OCI-LY7 (cell line): ENCODE measurements around the gene DBI. TPM values are rescaled to one million over a fixed set of nuclear protein-coding genes. Genes with fewer than 3 reads are reported as not detected.
A peak's percentile ranks its signal among the peaks of the same experiment; 100 is the strongest.

Source experiments
- BruUV-seq: library from RNA; stranded (reverse); fragments of 400-500 nt; replicated peaks from 2 replicates; lab custom pipeline; 2021; lab: Mats Ljungman, UMichigan
- CTCF ChIA-PET: fragments of 300-600 bp; sonication (Branson Sonifier 250); formaldehyde crosslinking; loops from one replicate; lab custom pipeline; 2022; ENCODE audit warnings: antibody characterized with exemption; ENCODE audit not compliant: unreplicated experiment; lab: Charles Lee
- POLR2A ChIA-PET: fragments of 300-600 bp; sonication (Branson Sonifier 250); formaldehyde crosslinking; loops from one replicate; lab custom pipeline; 2022; ENCODE audit warnings: antibody characterized with exemption; lab: Charles Lee
- DNase-seq: peaks from one replicate; pipeline ENCODE4 v3.0.0-alpha.2; 2015; ENCODE audit warnings: low spot score
- H2AFZ ChIP-seq: fragments of 200-600 bp; sonication (generic), shearing (Covaris generic); 2 replicates; pipeline ENCODE4 v1.6.1; 2014; ENCODE audit warnings: mild to moderate bottlenecking, antibody characterized with exemption, low read length, moderate library complexity
- H3K27ac ChIP-seq: fragments of 200-600 bp; sonication (generic); 2 replicates; pipeline ENCODE4 v1.5.1; 2014; ENCODE audit warnings: mixed run types, low read depth, mild to moderate bottlenecking, moderate library complexity, low read length, inconsistent platforms; ENCODE audit not compliant: poor library complexity, severe bottlenecking
- H3K36me3 ChIP-seq: fragments of 200-600 bp; sonication (generic); 2 replicates; pipeline ENCODE4 v1.6.1; 2014; ENCODE audit warnings: mild to moderate bottlenecking, antibody characterized with exemption, low read length, moderate library complexity, mixed read lengths; ENCODE audit not compliant: insufficient read depth
- H3K4me1 ChIP-seq: fragments of 200-600 bp; sonication (generic); 2 replicates; pipeline ENCODE4 v1.5.1; 2014; ENCODE audit warnings: mild to moderate bottlenecking, low read length; ENCODE audit not compliant: insufficient read depth, poor library complexity, severe bottlenecking
- H3K4me2 ChIP-seq: fragments of 200-600 bp; sonication (generic); 2 replicates; pipeline ENCODE4 v1.6.1; 2014; ENCODE audit warnings: mild to moderate bottlenecking, low read length
- H3K4me3 ChIP-seq: fragments of 200-600 bp; sonication (generic); 2 replicates; pipeline ENCODE4 v1.5.1; 2014; ENCODE audit warnings: mild to moderate bottlenecking, low read depth, low read length; ENCODE audit not compliant: poor library complexity, severe bottlenecking
- H3K79me2 ChIP-seq: fragments of 200-600 bp; sonication (generic); 2 replicates; pipeline ENCODE4 v1.6.1; 2016; ENCODE audit warnings: low read depth, mild to moderate bottlenecking, low read length, moderate library complexity, mixed read lengths; ENCODE audit not compliant: insufficient read depth
- H3K9me2 ChIP-seq: fragments of 200-600 bp; sonication (generic); 2 replicates; pipeline ENCODE4 v1.6.1; 2016; ENCODE audit warnings: mild to moderate bottlenecking, low read length, mixed read lengths; ENCODE audit not compliant: insufficient read depth
- H3K9me3 ChIP-seq: fragments of 200-600 bp; sonication (generic); 2 replicates; pipeline ENCODE4 v1.6.1; 2014; ENCODE audit warnings: mild to moderate bottlenecking, mixed run types, low read length, mixed read lengths
- H4K20me1 ChIP-seq: fragments of 200-600 bp; sonication (generic); 2 replicates; pipeline ENCODE4 v1.6.1; 2014; ENCODE audit warnings: mild to moderate bottlenecking, antibody characterized with exemption, low read length, moderate library complexity, mixed read lengths; ENCODE audit not compliant: insufficient read depth
- CTCF ChIP-seq: fragments of 200-600 bp; sonication (generic); conservative IDR thresholded peaks from 2 replicates; pipeline ENCODE4 v1.5.1; 2014; ENCODE audit warnings: mild to moderate bottlenecking, antibody characterized with exemption, low read length, moderate library complexity, mixed read lengths
- EZH2phosphoT487 ChIP-seq: fragments of 200-600 bp; sonication (generic); IDR thresholded peaks from 2 replicates; pipeline ENCODE4 v1.6.1; 2018; ENCODE audit warnings: low read depth, borderline replicate concordance, mild to moderate bottlenecking, mixed run types, antibody characterized with exemption, low read length, moderate library complexity, mixed read lengths
- intact Hi-C: fragments of 100-400 bp; cut with micrococcal nuclease; formaldehyde crosslinking; loops from one replicate; pipeline ENCODE4 v1.10.0; 2022; ENCODE audit not compliant: unreplicated experiment
- total RNA-seq, 2 experiments: library from RNA; depleted of rRNA in 1 of 2; stranded (reverse); fragments of >200 nt in 1 of 2; shearing (Covaris generic) in 1 of 2; gene quantifications; 2 replicates each; pipeline ENCODE4 v1.2.3, GENCODE V29; 2014 to 2022

Gene DBI
- total RNA-seq, 2 experiments from 2014 or later, result 293 to 309 TPM

GRCh38 chr2:119352357-119352756 lies 14.4 kb upstream of the DBI start:
- CTCF ChIA-PET, result interaction anchor here (1.2 to 3.3 kb wide), 3 partner anchors 12 to 40 kb away, joined by 4 to 20 read pairs (median 4); no protein-coding TSS in a partner anchor
- intact Hi-C loops, result loop anchor here (1.0 kb wide), 1 partner anchor 39 kb away; no protein-coding TSS in a partner anchor

GRCh38 chr2:119354860-119355259 lies 11.9 kb upstream of the DBI start:
- DNase-seq, result no peak
- Histone ChIP-seq H3K9me2 (no peaks in the 10 kb centered on the region), H3K27ac (no peak overlapping the region), H3K4me3 (no peak overlapping the region), H3K4me2 (0 out of 2 replicates have a peak overlapping the region, but pooled peaks have one; percentile 5), H3K36me3 (no peaks in the 10 kb centered on the region), H3K4me1 (peaks cover 71% of the 10 kb centered on the region), H2AFZ (no peak overlapping the region), H4K20me1 (no peaks in the 10 kb centered on the region), H3K9me3 (peaks cover 11% of the 10 kb centered on the region; the same call in 1 of the 2 replicates), H3K79me2 (peaks cover 3% of the 10 kb centered on the region; the same call in 1 of the 2 replicates)
- no peak for TF ChIP-seq EZH2phosphoT487
- no peak for TF ChIP-seq CTCF
- no TSS peak for BruUV-seq
- intact Hi-C loops, result no loop called here
- POLR2A ChIA-PET, result interaction anchor here (0.6 to 10.6 kb wide), 6 partner anchors 11 to 57 kb away, joined by 3 to 124 read pairs (median 3); partner anchors contain the start of genes C2orf76 and DBI
- CTCF ChIA-PET, result no interaction called here

More at GRCh38 chr2:119352357-119352756, 14.4 kb upstream of the DBI start:
- TF ChIP-seq EZH2phosphoT487 (no peak), CTCF (no peak)
- DNase-seq, result peak; percentile 97
- no TSS peak for BruUV-seq
- Histone ChIP-seq H3K36me3 (no peaks in the 10 kb centered on the region), H3K79me2 (peaks cover 3% of the 10 kb centered on the region; the same call in 1 of the 2 replicates), H3K27ac (peak overlapping the region; percentile 96), H4K20me1 (no peaks in the 10 kb centered on the region), H3K4me1 (peaks cover 71% of the 10 kb centered on the region), H3K9me2 (no peaks in the 10 kb centered on the region), H2AFZ (peak overlapping the region; percentile 40; the same call in 1 of the 2 replicates), H3K4me3 (peak overlapping the region; percentile 32), H3K9me3 (peaks cover 11% of the 10 kb centered on the region; the same call in 1 of the 2 replicates), H3K4me2 (peak overlapping the region; percentile 59)
- POLR2A ChIA-PET, result interaction anchor here (0.9 to 10.6 kb wide), 9 partner anchors 9 to 41 kb away, joined by 4 to 124 read pairs (median 6); partner anchors contain the start of genes C2orf76 and DBI

GRCh38 chr2:119359774-119360173 lies 7.0 kb upstream of the DBI start:
- intact Hi-C loops, result loop anchor here (10.0 kb wide), 1 partner anchor 1305 kb away; no protein-coding TSS in a partner anchor
- Histone ChIP-seq H3K36me3 (peaks cover 6% of the 10 kb centered on the region; the same call in 1 of the 2 replicates), H3K79me2 (peaks cover 9% of the 10 kb centered on the region; the same call in 1 of the 2 replicates), H3K27ac (no peak overlapping the region), H3K9me3 (no peaks in the 10 kb centered on the region), H3K4me1 (peaks cover 48% of the 10 kb centered on the region), H3K4me2 (no peak overlapping the region), H3K9me2 (no peaks in the 10 kb centered on the region), H3K4me3 (no peak overlapping the region), H2AFZ (no peak overlapping the region), H4K20me1 (no peaks in the 10 kb centered on the region)
- CTCF ChIA-PET, result no interaction called here
- no peak for DNase-seq
- POLR2A ChIA-PET, result interaction anchor here (1.5 kb wide), 1 partner anchor 9 kb away, joined by 6 read pairs; no protein-coding TSS in a partner anchor
- no TSS peak for BruUV-seq
- TF ChIP-seq EZH2phosphoT487, result no peak
